Astrocyte of the cerebellum (primary cell): ENCODE measurements around the gene BAIAP2L2.
"Not testable (repeated sequence)": the region's sequence is repeated elsewhere in the genome, so short reads cannot be mapped to it uniquely, and the experiment has no call there.

Experiments
- DNase-seq: peaks from one replicate; pipeline ENCODE4 v3.0.0-alpha.2; 2011; ENCODE audit warnings: low read depth
- H3K4me3 ChIP-seq: 2 replicates; pipeline ENCODE4 v1.5.1; 2011; ENCODE audit warnings: mild to moderate bottlenecking, low read depth, low read length, moderate library complexity
- in situ Hi-C: cut with HindIII; loops from 2 replicates; pipeline ENCODE4 v1.10.0; 2017; ENCODE audit warnings: low sequenced_read_pairs
- TF ChIP-seq, protein P1 (sequence below): IDR thresholded peaks from 2 replicates; pipeline ENCODE4 v1.5.1; 2012; ENCODE audit warnings: low read length, low read depth, moderate library complexity, mild to moderate bottlenecking; ENCODE audit errors: missing control alignments

Gene BAIAP2L2

DNA sequence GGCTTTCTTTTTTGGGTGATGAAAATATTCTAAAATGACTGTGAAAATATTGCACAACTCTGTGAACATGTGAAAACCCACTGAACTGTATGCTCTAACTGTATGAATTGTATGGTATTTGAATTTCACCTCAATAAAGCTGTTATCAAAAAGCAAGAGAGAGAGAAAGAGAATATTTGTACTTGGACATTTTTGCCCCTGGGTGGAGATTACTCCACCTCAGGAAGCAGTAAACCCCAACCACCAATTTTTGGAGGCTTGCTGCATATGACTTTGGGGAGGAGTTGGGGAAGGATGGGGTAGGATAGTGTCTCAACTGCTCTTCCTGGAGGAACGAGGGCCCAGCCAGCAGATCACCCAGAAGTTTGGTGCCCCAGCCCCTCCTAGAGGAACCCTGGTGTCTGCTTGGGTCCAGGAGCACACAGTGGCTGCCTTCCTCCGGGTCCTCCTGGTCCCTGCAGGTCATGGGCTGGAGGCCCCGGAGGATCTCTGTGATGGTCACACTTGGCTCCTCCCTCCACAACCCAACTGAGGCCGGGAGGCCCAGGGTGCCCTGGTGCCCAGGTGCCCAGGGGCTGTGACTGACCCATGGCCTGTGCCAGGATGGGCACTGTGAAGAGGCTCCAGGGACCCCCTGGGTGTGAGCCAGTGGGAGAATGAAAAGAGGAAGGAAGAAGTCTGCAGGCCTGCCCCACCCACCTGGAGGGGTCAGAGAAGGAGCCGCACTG is 68.6 kb downstream of the BAIAP2L2 start:
- no peak for DNase-seq
- TF ChIP-seq, protein P1, sequence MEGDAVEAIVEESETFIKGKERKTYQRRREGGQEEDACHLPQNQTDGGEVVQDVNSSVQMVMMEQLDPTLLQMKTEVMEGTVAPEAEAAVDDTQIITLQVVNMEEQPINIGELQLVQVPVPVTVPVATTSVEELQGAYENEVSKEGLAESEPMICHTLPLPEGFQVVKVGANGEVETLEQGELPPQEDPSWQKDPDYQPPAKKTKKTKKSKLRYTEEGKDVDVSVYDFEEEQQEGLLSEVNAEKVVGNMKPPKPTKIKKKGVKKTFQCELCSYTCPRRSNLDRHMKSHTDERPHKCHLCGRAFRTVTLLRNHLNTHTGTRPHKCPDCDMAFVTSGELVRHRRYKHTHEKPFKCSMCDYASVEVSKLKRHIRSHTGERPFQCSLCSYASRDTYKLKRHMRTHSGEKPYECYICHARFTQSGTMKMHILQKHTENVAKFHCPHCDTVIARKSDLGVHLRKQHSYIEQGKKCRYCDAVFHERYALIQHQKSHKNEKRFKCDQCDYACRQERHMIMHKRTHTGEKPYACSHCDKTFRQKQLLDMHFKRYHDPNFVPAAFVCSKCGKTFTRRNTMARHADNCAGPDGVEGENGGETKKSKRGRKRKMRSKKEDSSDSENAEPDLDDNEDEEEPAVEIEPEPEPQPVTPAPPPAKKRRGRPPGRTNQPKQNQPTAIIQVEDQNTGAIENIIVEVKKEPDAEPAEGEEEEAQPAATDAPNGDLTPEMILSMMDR, result no peak
- no peak overlapping the region for H3K4me3 ChIP-seq
- in situ Hi-C loops, result no loop called here

DNA sequence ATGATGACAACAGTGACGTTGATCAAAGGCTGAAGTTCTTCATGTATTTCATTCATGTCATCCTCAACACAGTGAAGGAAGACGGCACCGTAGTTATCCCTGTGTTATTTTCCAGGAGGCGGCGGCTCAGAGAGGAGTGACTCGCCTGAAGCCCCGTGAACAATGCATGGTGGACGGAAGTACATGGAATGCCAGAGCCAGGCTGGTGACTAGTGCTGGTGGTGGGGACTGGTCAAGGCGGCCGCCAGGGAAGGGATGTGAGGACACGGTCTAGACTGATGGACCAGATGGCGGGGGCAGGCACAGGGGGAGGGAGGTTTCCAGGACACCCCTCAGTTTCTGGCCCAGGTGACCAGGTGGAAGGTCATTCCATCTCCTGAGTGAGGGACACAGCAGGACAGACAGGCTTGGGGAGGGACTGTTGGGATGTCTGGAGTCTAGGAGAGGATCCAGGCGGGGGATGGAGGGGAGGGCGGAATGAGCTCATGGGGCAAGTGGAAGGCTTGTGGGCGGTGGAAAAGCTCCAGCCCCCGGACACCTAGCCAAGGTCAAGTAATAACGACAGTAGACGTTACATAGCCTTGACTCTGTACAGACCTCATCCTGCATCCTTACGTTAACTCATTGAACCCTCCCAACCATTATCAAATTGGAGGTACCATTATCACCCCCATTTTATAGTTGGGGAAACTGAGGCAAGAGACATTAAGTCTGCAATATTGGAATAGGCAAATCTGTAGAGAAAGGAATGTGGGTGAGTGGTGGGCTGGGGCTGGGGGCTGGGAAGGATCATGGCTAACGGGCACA is 69.3 kb downstream of the BAIAP2L2 start:
- no peak overlapping the region for H3K4me3 ChIP-seq
- TF ChIP-seq, protein P1, result no peak
- DNase-seq, result no peak
- in situ Hi-C loops, result no loop called here

DNA sequence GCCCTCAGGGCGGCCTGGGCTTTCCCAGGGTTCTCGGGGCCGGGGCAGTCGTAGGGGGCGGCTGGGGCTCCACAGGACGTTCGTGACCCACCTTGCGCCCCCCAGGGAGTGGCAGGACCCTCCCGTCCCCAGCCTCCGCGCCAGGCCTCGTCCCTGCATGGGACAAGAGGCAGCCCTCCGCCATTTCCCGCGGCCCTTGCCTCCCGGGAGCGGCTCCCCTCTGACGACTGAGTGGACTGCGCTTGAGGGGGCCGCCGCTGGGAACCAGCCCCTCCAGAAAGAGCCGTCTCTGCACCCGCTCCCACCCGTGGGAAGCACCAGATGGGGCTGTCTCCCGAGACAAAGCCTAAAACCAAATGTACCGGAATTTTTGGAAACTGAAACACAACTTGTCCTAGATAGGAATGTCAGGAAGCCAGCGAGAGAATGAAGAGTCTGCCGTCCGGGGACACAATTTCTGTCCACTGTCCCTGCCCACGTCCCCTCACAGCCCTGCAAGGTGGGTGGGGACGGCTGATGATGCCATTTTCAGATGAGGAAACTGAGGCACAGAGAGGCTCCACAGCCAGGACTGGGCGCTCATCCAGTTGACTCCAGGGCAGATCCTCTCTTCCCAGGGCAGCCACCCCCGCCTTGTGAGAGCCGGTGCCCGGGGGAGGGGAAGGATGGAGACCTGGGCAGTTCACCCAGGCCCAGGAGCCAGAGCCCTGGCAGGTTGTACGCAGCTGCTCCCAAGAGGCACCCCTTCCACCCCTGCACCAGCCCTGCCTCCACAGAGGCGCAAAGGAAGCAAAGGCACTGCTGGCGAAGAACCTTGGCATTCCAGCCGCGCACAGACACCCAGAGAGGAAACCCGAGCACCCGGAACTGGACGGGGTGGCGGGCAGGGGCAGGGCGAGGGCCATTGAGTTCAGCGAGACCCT is 71.3 kb downstream of the BAIAP2L2 start:
- no peak overlapping the region for H3K4me3 ChIP-seq
- TF ChIP-seq, protein P1, result no peak
- no peak for DNase-seq
- in situ Hi-C loops, result no loop called here

DNA sequence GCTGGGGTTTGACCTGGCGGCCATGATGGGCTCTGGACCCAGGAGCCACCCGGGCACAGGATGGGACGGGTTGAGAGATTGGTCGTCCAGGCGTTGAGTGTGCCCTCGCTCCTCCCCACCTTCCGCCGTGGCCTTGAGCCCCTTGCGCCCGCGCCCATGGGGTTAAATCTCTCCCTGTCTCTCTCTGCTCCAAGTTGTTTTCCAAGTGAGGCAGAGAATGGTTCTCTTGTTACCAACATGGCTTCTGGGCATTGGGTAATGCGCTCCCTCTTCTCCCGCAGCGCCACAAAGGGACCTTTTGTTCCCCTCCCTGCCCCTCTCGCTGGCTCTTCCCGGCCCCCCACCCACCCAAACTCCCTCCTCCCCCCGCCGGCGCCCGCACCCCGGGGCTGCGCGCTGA is 72.1 kb downstream of the BAIAP2L2 start:
- in situ Hi-C loops, result no loop called here
- no peak overlapping the region for H3K4me3 ChIP-seq
- no peak for DNase-seq
- TF ChIP-seq, protein P1, result no peak

DNA sequence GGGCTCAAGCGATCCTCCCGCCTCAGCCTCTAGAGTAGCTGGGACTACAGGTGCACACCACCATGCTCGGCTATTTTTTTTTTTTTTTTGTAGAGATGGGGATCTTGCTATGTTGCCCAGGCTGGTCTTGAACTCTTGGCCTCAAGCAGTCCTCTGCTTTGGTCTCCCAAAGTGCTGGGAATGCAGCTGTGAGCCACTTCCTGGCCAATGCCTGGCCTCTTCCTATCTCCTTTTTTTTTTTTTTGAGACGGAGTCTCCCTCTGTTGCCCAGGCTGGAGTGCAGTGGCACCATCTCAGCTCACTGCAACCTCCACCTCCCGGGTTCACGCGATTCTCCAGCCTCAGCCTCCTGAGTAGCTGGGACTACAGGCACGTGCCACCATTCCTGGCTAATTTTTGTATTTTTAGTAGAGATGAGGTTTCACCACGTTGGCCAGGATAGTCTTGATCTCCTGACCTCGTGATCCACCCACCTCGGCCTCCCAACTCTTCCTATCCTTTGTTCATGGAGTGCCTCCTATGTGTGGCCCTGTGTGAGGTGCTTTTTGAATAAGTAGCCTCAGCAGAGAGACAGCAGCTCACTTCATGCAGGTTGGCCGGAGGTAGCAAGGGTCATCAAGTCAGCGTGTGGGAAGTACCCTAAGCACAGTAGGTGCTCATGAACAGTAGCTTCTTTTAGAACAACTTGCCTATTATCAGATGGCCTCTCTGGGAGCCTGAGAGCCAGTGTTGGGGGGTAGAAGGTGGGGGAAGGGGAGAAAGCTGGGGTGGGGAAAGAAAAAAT is 72.9 kb downstream of the BAIAP2L2 start:
- DNase-seq, in situ Hi-C loops, H3K4me3 ChIP-seq: not testable (repeated sequence)

DNA sequence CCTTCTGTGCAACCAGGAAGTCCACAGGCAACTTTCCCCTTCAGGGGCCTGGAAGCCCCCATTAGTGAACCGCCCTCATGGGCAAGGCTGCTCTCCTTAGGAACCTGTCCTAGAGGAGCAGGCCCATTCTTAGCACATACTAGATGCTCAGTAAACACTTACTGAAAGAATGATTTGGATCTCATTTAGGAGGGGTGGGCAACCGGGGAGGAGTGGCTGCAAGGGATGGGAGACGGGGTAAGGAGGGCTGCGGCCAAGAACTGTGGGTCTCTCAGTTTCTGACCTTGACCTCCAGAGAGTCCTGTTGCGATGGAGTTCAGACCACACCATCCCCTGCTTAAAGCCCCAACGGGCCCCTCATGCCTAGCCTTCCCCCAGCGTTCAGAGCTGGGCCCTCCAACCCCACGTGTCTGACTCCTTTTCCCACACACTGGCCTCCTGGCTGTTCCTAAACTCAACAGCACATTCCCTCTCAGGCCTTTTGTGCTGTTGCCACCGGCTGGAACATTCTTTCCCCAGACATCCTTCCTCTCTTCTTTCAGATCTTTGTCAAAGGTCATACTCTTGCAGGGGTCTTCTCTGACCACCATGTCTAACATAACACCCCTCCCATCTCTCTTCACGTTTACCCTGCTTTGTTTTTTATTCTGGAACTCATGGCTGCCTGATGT is 74.0 kb downstream of the BAIAP2L2 start:
- TF ChIP-seq, protein P1, result no peak
- H3K4me3 ChIP-seq, result no peak overlapping the region
- in situ Hi-C loops, result no loop called here
- no peak for DNase-seq
